GM18519 (cell line): Measurements from ENCODE around the gene ZNF532.

Experiments used
- ATAC-seq: cut with Tn5 transposase; IDR thresholded peaks from one replicate; pipeline ENCODE4 v1.9.1; 2021; ENCODE audit warnings: mild to moderate bottlenecking, moderate library complexity; ENCODE audit not compliant: unreplicated experiment, low FRiP score

ZNF532 gene

GRCh38 chr18:58929206-58929605 lies 64.5 kb downstream of the ZNF532 start:
- ATAC-seq = no peak

DNA sequence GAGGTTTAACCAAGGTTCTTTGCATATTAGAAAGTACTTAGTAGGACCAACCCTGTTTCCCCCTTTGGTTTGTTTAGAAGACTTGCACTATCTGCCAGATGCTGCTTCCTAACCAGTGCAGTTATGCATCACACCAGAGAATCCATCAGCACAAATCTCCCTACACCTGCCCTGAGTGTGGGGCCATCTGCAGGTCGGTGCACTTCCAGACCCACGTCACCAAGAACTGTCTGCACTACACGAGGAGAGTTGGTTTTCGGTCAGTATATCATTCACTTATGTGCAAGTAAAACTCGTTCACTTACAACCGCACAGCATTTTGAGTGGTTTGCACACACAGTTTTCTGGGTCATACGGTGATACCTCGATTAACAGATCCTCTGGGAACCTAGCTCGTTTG lies 69.7 kb downstream of the ZNF532 start:
- ATAC-seq = no peak

GRCh38 chr18:58934933-58935577 lies 70.4 kb downstream of the ZNF532 start:
- ATAC-seq = no peak

DNA sequence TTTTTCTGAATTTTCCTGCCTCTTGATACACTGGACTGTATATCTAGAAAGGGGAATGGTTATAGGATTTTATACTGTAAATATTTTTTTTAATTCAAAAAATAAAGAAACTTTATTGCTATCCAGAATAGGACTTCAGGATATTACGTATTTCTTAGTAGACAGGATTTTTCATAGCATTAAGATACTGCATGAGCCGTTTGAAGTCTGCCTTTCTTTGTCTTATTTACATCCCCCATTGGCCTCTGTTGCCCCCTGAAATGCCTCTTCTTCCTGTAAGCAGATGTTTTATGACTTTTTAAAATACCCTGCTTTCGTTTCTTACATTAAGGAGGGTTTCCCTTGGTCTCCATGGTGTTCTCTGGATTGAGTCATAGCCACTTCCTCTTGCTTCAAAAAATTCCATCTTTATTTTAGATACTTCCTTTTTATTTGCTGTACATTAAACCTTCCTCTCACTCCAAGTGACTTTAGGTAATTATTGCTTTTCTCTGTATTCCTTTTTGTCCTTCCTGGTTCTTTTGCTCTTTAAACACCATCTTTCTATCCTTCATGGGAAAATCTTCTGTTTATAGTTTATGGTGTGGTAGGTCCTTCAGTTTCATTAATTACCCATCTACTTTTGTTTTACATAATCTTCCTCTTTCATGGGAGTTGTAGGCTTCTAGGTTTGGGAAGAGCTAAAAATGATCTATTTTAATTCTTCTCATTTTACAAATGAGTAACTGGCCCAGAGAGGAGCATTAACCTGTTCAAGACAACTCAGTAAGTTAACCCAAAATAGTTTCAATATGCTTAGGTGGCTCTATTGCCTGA lies 72.6 kb downstream of the ZNF532 start:
- no peak for ATAC-seq

GRCh38 chr18:58937887-58938267 lies 73.2 kb downstream of the ZNF532 start:
- no peak for ATAC-seq

- ATAC-seq = no peak
Observed at GRCh38 chr18:58941426-58942099, 76.9 kb downstream of the ZNF532 start.

GRCh38 chr18:58943896-58944295 lies 79.2 kb downstream of the ZNF532 start:
- no peak for ATAC-seq

DNA sequence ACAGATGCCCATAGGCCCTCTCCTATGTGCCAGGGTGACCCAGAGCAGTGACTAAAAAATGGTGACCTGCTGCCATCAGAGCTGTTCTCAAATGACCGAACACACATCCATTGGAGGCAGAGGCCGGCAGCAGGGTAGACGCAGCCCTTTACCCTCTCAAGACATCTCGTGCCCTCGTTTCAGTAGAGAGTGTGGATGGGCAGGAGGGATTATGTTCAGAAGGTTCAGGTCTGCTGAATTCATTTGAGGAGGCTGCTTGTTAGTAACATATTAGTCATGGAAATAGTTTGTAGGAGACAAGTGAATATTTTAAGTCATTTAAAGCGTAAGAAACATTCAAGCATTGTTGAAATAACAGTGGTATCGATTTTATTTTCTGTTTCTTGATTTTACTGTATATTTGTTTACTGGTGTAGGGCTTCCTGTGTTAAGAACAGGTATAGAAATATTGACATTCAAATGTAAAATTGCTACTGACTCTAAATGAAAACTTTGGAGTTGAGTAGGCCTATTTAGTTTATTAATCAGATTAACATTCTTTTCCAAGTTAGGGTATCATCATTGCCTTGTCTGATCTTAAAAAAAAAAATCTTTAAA lies 82.6 kb downstream of the ZNF532 start:
- ATAC-seq = no peak

DNA sequence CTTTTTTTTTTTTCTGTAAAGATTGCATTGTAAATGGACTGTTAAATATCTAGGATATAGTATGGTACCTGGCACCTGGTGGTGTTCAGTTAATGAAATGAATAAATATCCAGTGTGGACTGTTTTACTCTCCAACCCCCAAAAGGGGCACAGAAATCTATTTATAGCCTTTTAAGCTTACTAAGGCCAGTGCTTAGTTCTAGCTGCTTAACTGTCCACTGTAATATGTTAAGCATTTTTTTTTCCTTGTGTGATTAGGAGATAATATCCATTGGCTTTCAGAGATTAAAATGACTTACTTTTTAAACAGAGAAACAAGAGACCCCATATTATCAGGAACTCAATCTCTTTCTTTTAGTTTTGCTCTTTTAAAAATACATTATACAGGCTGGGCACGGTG lies 84.4 kb downstream of the ZNF532 start:
- no peak for ATAC-seq

DNA sequence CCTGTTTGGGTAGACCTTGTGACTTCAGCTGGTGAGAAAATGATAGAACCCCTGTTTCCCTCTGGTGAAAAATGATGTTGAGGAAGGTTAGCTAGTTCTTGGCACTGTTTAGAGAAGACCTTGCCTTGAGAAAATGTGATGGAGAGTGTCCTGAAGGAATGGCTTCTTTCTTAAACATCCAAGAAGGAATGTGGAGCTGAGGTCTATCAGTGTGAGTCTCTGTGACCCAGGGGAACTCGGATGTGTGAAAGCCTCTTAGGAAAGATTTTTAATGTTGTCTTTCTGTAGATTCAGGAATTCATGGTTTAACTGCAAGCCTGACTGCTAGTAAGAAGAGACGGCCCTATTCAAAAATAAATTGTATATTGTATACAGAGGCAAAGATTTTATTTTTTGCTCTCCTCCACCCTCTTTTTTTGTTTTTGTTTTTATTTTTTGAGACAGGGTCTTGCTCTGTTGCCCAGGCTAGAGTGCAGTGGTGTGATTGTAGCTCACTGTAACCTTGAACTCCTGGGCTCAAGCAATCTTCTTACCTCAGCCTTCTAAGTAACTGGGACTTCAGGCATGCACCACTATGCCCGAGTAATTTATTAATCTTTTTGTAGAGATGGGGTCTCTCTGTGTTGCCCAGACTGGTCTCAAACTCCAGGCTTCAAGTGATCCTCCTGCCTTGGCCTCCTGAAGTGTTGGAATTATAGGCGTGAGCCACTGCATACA lies 87.5 kb downstream of the ZNF532 start:
- ATAC-seq = no peak

DNA sequence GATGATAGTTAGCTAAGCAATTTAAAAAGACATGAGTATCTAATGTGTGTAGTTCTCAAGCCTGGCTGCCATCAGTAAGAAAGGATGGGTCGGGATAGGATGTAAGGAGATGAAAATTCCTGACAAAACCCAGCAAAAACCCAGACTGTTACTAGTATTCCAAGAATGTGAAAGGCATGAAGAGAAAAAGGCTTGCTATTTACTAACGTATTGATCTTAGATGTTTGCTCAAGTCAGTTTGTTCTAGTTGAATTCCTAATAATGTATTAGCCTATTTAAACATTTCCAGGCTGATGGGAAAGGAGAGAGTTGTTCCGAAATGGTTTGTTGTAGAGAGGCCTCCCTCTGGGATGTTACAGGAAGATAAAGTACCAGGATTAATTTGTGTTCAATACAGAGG lies 88.2 kb downstream of the ZNF532 start:
- no peak for ATAC-seq

- ATAC-seq = no peak
Observed at GRCh38 chr18:58953627-58954026, 89.0 kb downstream of the ZNF532 start.

GRCh38 chr18:58955001-58955400 lies 90.3 kb downstream of the ZNF532 start:
- ATAC-seq = no peak

GRCh38 chr18:58955738-58956137 lies 91.1 kb downstream of the ZNF532 start:
- ATAC-seq = no peak

DNA sequence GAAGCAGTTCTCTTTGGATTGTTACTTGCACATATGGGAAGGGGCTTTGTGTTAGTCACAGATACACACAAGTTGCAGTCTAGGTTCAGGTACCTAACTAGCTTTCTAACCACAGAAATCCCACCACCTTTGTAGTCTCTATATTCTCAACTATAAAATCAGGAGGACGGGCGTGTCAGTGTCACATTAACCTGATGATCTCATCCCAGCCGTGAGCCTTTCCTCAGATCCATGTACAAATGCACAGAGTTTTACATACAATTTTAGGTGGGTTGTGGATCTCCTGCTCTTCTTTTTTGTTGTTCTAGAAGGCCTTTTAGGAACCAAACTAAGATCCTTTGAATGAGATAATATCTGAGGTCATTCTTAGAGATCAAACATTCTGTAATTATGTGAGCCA lies 94.0 kb downstream of the ZNF532 start:
- ATAC-seq = no peak

DNA sequence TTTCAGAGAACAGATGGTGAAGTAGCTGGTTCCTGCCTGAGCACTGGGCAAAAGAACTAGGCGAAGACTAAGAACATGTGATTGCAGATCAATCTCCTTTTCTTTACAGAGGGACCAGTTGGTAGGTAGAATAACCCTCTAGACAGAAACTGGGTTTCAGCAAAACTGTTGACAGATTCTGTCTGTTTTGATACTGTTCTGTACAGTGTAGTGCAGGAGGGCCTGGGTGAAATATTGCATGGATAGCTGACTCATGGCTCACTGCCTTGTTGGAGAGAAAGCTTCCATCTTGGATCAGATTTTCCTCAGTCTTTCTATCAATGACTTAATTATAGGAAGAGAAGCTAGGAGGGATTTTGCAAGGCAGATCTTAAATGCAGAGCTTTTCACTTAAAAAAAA lies 95.8 kb downstream of the ZNF532 start:
- no peak for ATAC-seq

- no peak for ATAC-seq
Observed at GRCh38 chr18:58960946-58961722, 96.5 kb downstream of the ZNF532 start.

- no peak for ATAC-seq
Observed at GRCh38 chr18:58962336-58962735, 97.7 kb downstream of the ZNF532 start.

- no peak for ATAC-seq
Observed at GRCh38 chr18:58965291-58966004, 100.8 kb downstream of the ZNF532 start.
